GM18498 (cell line): ENCODE measurements around the gene PLIN3.
"Not testable (repeated sequence)": the region's sequence is repeated elsewhere in the genome, so short reads cannot be mapped to it uniquely, and the experiment has no call there.

Experiments
- ATAC-seq: cut with Tn5 transposase; IDR thresholded peaks from one replicate; pipeline ENCODE4 v1.9.1; 2021; ENCODE audit warnings: mild to moderate bottlenecking, moderate library complexity; ENCODE audit not compliant: unreplicated experiment

Gene PLIN3

DNA sequence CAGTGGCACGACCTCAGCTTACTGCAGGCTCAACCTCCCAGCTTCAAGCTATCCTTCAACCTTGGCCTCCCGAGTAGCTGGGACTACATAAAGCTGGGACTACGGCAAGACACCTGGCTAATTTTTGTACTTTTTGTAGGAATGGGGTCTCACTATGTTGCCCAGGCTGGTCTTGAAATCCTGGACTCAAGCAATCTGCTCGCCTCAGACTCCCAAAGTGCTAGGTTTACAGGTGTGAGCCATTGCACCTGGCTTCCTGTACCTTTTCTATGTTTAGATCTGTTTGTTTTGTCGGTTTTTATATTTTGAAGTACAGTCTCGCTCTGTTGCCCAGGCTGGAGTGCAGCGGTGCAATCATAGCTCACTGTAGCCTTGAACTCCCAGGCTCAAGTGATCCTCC lies 18.4 kb downstream of the PLIN3 start:
- ATAC-seq: no peak

DNA sequence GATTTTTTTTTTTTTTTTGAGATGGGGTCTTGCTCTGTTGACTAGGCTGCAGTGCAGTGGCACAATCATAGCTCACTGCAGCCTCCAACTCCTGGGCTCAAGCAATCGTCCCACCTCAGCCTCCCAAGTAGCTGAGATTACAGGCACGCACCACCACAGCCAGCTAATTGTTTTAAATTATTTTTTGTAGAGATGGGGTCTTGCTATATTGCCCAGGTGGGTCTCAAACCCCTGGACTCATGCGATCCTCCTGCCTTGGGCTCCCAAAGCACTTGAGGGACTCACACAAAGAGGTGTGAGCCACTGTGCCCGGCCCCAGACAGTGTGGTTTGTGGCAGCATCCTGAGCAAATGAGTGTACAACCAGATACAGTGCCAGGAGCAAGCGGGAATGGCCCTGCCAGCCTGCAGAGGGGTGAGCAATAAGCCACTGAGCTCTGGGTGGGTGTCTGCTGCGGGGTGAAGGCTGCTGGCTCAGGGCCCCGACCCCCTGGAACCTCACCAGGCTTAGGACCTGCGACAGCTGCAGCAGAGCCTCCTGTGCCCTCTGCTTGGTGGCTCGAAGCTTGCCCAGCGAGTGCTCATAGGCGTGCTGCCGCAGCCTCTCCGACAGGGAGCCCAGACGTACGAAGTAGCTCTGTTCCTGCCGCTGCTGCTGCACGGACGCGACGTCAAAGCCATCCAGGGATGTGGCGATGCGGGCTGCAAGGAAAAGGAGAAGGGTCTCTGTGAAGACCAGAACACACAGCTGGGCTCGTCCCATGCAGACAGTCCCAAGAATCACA lies 20.1 kb downstream of the PLIN3 start:
- no peak for ATAC-seq

DNA sequence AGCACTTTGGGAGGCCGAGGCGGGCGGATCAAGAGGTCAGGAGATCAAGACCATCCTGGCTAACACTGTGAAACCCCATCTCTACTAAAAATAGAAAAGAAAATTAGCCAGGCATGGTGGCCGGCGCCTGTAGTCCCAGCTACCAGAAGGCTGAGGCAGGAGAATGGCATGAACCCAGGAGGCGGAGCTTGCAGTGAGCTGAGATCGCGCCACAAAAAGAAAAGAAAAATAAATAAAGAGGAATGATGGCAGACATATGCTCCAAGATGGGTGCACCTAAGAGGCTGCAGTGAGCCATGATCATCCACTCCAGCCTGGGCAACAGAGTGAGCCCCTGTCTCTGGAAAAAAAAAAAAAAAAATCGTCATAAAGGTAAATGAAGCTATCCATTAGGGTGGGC lies 21.5 kb downstream of the PLIN3 start:
- ATAC-seq: not testable (repeated sequence)

DNA sequence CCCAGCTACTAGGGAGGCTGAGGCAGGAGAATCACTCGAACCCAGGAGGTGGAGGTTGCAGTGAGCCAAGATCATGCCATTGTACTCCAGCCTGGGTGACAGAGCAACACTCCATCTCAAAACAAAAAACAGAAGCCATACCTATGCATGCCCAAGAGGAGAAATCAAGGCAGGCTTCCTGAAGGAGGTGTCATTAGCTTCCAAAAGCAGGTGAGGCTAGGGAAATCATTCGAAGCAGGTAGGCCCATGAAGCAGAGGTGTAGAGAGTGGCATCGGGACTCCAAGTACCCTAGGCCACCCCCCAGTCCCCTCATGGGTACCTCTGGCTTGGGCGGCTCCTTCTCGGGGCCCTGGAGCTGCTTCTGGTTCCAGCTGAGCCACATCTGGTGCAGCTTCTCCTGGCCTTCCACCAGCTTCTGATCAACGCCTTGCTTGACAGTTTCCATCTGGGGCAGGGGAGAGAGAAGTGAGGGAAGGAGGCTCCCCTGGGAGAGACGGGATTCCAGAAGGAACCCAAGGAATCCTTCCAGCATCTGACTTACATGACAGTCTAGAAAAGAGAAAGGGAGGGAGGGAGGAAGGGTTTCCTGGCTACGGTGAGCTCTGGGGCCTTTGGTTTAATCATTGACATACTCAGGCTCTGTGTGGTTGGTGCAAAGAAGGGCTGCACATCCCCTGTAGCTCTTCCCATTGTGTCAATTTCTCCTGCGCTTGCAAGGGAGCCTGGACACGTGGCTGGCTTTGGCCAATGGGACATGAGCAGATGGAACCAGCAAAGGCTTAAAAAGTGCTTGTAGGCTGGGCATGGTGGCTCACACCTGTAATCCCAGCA lies 22.9 kb downstream of the PLIN3 start:
- no peak for ATAC-seq

DNA sequence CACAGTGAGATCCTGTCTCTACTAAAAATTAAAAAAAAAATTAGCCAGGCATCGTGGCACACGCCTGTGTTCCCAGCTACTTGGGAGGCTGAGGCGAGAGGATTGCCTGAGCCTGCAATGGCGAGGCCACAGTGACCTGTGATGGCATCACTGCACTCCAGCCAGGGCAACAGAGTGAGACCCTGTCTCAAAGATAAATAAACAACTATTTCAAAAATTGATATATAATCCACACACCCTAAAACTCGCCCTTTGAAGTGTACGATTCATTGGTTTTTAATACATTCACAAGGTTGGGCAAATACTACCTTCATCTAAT lies 23.9 kb downstream of the PLIN3 start:
- ATAC-seq: no peak

DNA sequence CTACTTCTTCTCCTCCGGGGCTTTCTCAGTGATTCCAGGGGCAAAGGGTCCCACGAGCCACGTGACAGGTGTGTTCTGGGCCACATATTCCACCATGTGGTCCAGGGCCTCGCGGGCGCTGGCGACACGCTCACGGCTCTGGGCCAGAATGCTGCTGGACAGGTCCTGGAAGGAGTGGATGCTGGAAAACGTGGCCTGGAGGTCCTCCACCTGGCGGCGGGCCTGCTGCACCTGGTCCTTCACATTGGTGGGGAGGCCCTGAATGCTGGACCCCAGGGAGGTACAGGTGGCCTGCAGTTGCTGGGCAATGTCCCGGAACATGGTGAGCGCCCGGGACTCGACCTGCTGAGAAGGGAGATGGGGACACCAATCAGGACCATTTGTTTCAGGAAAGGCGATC lies 28.3 kb downstream of the PLIN3 start:
- no peak for ATAC-seq

DNA sequence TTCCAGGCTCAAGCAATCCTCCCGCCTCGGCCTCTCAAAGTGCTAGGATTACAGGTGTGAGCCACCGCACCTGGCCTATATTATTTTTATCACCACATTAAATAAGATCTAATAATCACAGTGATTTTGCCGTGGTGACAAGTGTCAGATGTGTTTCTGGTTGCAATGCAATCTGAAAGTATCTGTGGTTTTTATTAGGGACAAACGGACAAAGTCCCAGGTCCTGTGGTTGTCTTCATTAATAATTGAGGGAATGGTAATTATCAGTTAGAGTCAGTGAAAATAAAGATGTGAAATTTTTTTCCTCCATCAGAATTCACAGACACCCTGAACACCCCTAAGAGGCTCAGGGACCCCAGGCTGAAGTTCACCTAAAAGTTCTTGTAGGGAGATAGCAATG lies 34.7 kb downstream of the PLIN3 start:
- ATAC-seq: no peak

DNA sequence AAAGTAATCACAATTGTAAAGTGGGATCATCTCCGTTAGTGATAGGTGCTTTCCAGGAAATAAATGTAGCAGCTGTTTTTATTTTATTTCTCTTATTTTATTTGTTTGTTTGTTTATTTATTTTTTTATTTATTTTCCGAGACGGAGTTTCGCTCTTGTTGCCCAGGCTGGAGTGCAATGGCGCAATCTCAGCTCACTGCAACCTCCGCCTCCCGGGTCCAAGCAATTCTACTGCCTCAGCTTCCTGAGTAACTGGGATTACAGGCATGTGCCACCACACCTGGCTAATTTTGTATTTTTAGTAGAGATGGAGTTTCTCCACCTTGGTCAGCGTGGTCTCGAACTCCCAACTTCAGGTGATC lies 35.5 kb downstream of the PLIN3 start:
- ATAC-seq: not testable (repeated sequence)

DNA sequence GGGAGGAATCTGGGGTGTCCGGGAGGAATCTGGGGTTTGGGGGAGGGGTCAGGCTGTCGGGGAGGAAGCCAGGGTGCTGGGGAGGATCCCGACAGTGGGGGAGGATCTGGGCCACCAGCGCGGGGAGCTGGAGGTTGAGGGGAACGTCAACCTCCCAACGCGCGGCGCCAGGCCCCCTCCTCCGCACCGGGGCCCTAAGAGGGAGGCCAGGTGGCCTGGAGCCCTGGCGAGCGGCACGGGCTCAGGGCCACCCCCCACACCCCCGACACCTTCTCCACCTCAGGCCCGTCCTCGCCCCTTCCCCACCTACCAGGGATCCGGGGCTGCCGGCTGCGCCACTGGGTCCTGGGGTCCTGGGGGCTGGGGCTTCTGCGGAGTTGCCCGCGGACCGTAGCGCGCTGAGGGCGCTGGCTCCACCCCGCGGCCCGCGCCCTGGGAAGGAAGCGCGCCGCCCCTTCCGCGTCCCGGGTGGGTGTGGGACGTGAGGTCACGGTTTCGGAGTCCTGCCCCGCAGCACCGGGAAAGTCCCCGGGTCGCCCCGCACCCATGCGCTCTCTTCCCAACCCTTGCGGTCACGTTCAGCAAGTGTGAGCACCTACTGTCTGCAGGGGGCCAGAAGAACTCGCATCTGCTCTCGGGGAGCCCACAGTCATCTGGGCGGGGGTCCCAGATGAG lies 36.0 kb downstream of the PLIN3 start, which contains the start of gene TICAM1:
Gene TICAM1 (minus strand): TSS at position 409 of the 675 bp plus-strand sequence. CDS start 13,335 bp downstream, outside the sequence.
- peak; percentile 66 for ATAC-seq

DNA sequence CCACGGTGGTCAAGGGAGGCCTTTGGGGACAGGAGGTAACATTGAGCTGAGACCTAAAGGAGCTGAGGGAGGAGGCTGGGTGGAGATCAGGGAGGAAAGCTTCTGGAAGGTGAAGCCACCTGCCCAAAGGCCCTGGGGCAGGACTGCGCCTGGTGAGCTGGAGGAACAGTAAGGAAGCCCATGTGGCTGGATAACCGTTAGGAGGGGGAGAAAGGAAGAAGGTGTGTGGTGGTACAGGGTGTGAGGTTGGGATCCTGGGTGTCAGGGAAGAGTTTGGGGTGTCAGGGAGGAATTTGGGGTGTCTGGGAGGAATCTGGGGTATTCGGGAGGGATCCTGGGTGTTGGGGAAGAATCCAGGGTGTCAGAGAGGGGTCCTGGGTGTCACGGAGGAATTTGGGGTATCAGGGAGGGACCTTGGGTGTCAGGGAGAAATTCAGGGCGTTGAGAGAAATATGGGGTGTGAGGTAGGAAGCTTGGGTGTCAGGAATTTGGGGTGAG lies 36.6 kb downstream of the PLIN3 start:
- ATAC-seq: no peak

DNA sequence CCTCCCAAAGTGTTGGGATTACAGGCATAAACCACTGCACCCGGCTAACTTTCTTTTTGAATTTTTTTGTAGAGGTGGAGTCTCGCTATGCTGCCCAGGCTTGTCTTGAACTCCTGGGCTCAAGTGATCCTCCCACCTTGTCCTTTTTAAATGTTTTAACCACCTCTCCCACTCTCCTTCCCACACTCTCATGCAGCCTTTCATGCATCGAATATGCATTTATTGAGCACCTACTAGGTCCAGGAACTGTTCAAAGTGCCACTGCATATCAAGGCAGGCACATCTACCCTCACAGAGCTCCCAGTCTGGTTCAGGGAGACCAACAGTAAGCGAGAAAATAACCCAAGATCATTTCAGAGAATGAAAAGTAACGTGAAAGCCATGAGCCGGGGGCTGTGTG lies 37.1 kb downstream of the PLIN3 start:
- no peak for ATAC-seq

DNA sequence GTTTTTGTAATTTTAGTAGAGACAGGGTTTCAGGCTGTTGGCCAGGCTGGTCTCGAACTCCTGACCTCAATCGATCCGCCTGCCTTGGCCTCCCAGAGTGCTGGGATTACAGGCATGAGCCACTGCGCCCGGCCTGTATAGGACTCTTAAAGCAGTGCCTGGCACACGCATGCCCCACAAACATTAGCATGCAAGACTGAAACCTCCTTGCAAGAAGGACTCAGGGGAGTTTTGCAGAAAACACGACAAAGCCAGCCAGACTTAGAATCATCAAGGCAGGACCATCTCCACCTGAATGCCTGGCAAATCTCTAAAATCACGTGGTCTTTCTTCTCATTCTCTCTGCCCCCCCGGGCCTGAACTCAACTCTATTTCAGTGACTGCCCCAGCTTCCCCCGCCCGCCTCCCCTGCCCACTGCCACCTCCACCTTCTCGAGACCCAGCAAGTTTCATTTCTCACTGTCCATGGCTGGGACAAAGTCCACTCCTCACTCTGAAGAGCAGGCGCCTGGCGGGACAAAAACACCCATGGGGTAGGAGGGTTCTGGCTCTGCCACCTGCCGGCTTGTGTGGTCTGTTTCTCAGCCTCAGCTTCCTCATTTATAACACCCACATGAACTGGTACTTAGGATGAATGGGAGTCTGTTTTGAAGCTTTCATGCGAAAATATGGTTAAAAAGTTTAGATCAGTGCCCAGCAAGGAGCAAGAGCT lies 38.3 kb downstream of the PLIN3 start:
- peak; percentile 45 for ATAC-seq

DNA sequence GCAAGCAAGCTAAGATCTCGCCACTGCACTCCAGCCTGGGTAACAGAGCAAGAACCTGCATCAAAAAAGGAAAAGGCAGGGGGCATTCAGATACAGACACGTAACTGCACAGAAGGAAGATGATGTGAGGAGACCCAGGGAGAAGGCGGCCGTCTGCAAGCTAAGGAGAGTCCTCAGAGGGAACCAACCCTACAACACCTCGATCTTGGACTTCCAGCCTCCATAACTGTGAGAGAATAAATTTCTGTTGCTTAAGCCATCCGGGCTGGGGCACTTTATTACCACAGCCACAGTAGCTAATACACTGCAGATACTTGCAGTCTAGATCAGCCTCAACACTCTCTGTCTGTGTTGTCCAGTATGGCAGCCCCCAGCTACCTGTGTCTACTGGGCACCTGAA lies 43.9 kb downstream of the PLIN3 start:
- no peak for ATAC-seq

DNA sequence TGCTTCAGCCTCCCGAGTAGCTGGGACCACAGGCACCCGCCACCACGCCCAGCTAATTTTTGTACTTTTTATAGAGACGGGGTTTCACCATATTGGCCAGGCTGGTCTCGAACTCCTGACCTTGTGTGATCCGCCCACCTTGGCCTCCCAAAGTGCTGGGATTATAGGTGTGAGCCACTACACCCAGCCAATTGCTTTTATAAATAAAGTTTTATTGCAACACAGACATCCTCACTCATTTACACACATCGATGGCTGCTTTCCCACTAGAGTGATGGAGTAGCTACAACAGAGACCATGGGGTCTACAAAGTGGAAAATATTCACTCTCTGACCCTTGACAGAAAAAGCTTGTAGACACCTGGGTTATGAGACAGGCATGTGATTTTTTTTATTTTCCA lies 45.1 kb downstream of the PLIN3 start:
- not testable (repeated sequence) for ATAC-seq

DNA sequence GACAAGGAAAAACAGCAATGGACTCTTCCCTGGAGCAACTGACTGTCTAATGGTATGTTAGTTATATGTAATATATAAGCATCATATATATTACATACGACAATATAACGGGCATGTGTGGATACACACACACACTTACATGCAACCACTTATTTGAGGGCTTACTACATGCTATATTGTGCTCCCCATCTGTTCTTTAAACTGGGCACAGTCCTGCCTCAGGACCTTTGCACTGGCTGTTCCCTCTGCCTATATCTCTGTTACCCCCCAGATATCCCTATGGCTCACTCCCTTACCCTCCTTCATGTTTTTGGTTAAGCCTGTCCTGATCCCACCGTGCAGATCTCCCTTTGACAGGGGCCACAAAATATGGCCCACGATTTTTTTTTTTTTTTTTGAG lies 46.2 kb downstream of the PLIN3 start:
- ATAC-seq: no peak

DNA sequence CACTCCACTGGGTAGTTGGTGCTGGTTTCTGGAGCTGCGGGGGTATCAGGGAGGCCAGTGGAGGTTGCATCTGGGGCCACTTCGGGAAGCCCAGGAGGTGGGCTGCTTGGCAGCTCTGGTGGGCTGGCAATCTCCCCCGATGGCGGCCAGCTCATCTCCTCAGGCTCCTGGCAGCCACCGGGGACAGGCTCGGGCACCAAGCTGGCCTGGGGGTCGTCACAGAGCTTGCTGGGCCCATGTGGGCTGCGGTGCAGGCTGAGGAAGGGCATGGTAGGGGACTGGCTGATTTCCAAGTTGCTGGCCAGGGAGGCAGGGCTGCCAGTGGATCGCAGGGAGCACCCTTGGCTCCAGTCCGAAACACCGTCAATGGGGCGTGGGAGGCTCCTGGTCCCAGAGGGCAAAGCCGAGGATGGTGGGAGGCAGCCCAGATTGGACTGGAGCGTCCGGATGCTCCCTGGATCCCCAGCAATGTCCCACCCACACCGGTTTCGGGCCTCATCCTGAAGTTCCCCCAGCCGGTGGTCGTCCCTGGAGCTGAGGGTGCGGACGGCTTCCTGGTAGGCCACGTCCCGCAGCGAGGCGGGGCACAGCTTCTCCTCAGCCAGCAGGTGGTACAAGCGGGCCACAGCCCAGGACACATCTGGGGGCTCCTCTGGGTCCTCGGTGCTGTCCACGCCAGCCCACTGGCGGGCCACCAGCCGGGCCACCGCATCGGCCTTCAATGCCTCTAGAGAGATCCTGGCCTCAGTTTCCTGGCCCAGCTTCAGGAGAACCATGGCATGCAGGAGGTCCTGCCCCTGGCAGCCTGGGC lies 49.8 kb downstream of the PLIN3 start:
- no peak for ATAC-seq

DNA sequence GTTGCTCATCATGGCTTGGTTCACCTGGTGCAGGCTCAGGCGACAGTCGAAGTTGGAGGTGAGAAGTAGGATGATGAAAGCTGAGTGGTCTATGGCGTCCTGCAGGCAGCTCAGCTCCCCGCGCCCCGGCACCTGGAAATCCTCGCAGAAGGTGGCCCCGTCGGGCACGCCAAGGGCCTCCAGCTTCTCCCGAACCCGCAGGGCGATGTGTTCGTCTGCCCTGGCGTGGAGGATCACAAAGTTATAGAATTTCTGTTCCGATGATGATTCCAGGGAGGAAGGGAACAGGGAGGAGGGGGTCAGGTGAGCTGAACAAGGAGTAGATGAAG lies 50.6 kb downstream of the PLIN3 start:
- ATAC-seq: no peak

DNA sequence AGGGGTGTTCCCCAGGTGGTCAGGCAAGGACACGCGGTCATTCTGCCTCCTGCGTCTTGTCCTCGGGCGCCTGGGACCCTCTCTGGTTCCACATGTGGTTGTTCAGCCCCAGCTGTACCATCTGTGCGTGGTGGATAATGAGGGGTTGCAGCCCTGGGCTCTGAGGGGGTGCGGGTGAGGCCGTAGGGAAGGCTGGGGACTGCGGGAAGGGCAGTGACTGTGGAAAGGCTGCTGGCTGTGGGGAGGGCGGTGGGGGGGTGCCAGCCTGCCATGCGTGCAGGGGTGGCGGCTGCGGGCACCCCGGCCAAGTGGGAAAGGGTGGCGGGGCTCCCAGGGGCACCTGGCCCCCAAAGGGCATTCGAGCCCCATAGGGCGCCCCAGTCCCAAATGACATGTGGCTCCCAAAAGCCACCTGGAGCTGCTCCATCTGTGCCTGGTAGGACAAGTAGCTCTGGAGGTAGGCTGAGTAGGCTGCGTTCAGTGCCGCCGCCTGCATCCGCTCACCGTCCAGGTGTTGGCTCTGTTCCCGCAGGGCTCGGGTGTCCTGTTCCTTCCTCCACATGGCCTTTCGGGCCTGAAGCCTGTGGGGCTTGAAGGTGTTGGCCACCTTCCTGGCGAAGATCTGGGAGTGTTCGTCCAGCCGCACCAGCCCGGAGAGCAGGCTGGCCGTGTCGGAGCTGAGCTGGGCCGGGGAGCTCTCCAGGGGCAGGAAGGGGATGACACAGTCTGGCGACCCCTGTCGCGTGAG lies 51.1 kb downstream of the PLIN3 start:
- ATAC-seq: no peak

DNA sequence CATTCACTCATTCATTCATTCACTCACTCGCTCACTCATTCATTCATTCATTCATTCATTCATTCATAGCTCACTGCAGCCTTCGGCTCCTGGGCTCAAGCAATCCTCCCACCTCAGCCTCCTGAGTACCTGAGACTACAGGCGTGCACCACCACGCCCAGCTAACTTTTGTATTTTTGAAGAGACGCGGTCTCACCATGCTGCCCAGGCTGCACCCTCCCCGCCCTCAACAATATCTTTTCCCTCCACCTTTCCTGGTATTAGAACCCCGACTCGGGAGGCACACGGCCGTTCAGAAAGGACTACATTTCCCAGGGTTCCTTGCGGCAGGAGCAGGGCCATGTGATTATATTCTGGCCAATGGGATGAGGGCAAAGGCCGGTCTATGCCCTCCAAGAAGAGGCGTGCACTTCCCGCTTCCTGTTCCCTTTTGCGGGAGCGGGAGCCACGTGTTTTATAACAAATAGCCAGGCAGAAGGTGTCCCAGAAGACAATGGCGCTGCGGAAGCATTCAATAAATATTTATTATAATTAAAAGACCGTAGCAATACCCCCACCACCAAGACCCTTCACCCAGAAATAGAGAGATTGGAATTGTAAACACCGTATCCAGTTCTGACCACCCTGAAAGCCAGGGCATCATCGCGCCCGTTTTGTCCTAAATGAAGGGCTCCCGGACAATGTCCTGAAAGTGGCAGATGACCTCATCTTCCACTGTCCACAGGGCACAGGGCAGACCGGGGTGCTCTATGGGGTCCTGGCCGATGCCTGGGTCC lies 51.9 kb downstream of the PLIN3 start:
- ATAC-seq: no peak
